ENCODE measurements around the gene IKZF4.

The IKZF4 gene

DNA sequence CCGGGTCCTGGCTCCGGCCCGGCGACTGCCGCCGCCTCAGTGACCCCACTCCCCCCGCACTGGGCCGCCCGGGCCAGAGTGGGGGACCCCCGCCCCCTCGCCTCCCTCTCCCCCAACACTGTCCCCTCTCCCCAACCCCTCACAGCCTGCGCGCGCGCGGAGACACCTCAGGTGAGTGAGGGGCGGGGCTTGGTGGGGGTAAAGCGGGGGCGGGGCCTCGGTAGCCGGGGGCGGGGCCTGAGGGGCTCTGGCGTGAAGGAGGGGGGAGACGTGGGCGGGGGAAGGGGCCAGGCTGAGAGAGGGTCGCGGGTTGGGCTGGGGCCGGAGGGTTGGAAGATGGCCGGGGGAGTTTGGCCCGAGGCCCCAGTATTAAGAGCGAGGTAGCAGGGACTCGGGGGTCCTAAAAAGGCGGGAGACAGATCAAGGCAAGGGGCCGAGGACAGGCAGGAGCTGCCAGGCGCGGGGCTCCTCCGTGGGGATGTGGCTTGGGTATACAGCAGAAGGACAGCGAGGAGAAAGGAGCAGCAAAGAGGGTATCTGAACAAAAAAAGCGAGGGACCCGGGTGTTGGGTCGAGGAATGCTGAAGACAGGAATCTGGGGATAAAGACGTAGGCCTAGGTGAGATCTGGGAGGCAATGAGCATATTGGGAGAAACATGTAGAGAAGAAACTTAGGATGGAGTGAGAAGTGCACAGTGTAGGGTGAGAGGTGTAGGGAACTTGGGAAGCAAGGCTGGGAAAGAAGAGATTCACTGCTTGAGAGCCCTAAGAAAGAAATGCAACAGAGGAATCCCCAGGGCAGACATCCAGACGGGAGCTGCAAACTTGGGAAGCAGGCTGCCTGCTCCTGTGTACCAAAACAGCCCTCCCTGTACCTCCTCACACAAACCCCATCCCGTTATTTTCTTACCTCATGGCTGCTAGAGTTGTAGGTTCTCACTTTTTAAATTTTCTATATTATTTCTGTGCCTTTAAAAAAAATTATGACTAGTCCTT lies 13.0 kb upstream of the IKZF4 start:
- no peaks in the 10 kb centered on the region for H3K9me3 Mint-ChIP-seq
- no peaks in the 10 kb centered on the region for H3K27me3 Mint-ChIP-seq
- peak; percentile 84 for ATAC-seq (replicated peaks)
- H3K36me3 Mint-ChIP-seq (ENCODE audit: insufficient read depth), result no peaks in the 10 kb centered on the region
- DNase-seq, result peak; percentile 41 to 49 (median 42)
- peak overlapping the region; percentile 84 to 92 for H3K27ac Mint-ChIP-seq
- peaks cover 11 to 14% of the 10 kb centered on the region in 2 donors for H3K4me1 Mint-ChIP-seq (ENCODE audit: low read depth in 2 of 2)
- H3K4me3 Mint-ChIP-seq, result peak overlapping the region; percentile 81 to 88

DNA sequence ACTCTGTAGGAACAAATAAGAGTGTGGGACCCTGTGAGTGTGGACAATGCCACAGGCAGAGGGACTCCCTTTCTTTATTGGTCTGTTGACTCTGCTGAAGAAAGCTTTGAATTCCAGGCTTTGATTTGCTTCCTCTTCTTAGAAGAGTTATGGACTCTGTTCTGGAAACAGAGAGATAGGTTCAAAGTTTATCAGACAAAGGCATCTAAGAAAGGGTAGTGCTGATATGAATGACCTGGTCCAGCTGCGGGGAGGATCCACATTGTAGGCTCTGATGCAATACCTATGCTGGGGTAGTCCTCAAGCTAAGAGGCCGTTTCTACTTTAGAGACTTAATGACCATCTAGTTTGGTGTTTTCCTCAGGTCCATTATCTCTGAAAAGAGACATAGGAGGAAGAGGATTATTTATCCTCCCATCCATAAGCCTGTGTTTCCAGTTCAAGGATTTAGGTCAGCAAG lies 10.7 kb upstream of the IKZF4 start:
- H3K4me3 Mint-ChIP-seq, result no peak overlapping the region
- H3K27me3 Mint-ChIP-seq, result no peaks in the 10 kb centered on the region
- H3K36me3 Mint-ChIP-seq (ENCODE audit: insufficient read depth), result peaks cover 4% of the 10 kb centered on the region
- H3K27ac Mint-ChIP-seq, result no peak overlapping the region
- no peaks in the 10 kb centered on the region for H3K9me3 Mint-ChIP-seq
- no peak for ATAC-seq (replicated peaks)
- peaks cover 10 to 11% of the 10 kb centered on the region in 2 donors for H3K4me1 Mint-ChIP-seq (ENCODE audit: low read depth in 2 of 2)
- no peak for DNase-seq

DNA sequence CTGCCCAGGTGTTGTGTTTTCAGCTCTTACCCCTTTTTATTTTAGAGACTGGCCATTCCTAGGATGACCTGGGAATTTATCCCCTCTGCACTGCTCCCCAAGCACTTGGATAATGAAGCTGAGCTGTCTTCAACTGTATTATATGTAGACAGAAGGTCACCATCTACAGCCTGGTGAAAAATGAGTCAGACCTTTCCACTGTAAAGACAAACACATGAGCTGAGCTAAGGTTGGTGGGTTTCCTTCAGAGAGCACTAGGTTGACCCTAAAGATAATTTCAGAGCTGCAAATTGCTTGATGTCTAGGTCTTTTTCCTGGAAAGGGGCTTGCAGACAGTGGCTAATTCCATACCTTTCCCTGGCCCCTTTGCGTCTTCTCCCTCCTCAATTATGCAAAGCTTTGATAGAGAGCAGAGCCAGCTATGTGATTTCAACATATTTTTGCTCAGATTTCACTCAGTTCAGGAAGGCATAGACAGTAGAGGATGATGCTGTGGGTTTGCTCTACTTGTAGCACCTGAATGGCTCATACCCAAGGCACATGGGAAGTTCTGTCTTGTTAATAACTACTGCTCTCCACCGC lies 9.2 kb upstream of the IKZF4 start:
- H3K4me3 Mint-ChIP-seq, result no peak overlapping the region
- peaks cover 4% of the 10 kb centered on the region for H3K36me3 Mint-ChIP-seq (ENCODE audit: insufficient read depth)
- H3K4me1 Mint-ChIP-seq (ENCODE audit: low read depth in 2 of 2), result peaks cover 9 to 11% of the 10 kb centered on the region in 2 donors
- DNase-seq (no peak), ATAC-seq (replicated peaks) (no peak)
- H3K27me3 Mint-ChIP-seq, result no peaks in the 10 kb centered on the region
- H3K27ac Mint-ChIP-seq, result no peak overlapping the region
- no peaks in the 10 kb centered on the region for H3K9me3 Mint-ChIP-seq

- H3K36me3 Mint-ChIP-seq (ENCODE audit: insufficient read depth), result peaks cover 4% of the 10 kb centered on the region
- no peaks in the 10 kb centered on the region for H3K27me3 Mint-ChIP-seq
- ATAC-seq (replicated peaks), result no peak
- no peak overlapping the region for H3K27ac Mint-ChIP-seq
- no peak overlapping the region for H3K4me3 Mint-ChIP-seq
- no peaks in the 10 kb centered on the region for H3K9me3 Mint-ChIP-seq
- no peak for DNase-seq
- H3K4me1 Mint-ChIP-seq (ENCODE audit: low read depth in 2 of 2), result peaks cover 3 to 5% of the 10 kb centered on the region in 2 donors
These were observed 7.4 kb upstream of the IKZF4 start for GRCh38 chr12:56013482-56013881.

DNA sequence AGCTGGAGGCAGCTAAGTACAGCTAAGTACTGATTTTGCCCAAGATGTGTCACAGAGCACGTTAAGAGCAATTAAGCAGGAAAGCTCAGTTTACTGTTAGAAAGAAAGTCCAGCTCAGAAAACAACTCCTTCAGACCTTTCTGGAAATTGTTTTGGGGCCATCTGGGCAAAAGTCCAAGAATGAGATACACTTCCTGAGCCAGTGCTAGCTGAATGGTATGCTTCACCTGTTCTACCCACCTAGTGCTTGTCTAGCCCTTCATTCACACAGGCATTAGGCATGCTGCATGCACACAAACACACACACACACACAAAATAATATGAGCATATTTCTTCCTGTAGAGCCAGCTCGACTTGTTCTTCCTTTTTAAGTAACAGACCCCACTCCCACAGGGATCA lies 6.6 kb upstream of the IKZF4 start:
- DNase-seq (no peak), ATAC-seq (replicated peaks) (no peak)
- H3K27me3 Mint-ChIP-seq, result no peaks in the 10 kb centered on the region
- no peak overlapping the region for H3K27ac Mint-ChIP-seq
- no peak overlapping the region for H3K4me3 Mint-ChIP-seq
- no peaks in the 10 kb centered on the region for H3K4me1 Mint-ChIP-seq (ENCODE audit: low read depth in 2 of 2)
- peaks cover 4% of the 10 kb centered on the region for H3K36me3 Mint-ChIP-seq (ENCODE audit: insufficient read depth)
- H3K9me3 Mint-ChIP-seq, result no peaks in the 10 kb centered on the region

GRCh38 chr12:56017181-56017580 lies 3.7 kb upstream of the IKZF4 start:
- DNase-seq, result no peak
- Mint-ChIP-seq H3K36me3 (ENCODE audit: insufficient read depth) (peaks cover 10% of the 10 kb centered on the region), H3K4me1 (ENCODE audit: low read depth in 2 of 2) (peaks cover 0 to 6% of the 10 kb centered on the region in 2 donors), H3K4me3 (no peak overlapping the region), H3K27ac (no peak overlapping the region), H3K9me3 (no peaks in the 10 kb centered on the region), H3K27me3 (no peaks in the 10 kb centered on the region)
- no peak for ATAC-seq (replicated peaks)

- Mint-ChIP-seq H3K9me3 (no peaks in the 10 kb centered on the region), H3K4me1 (ENCODE audit: low read depth in 2 of 2) (peaks cover 0 to 6% of the 10 kb centered on the region in 2 donors), H3K27ac (peak overlapping the region in 1 of 2 donors; percentile 9), H3K4me3 (no peak overlapping the region), H3K27me3 (no peaks in the 10 kb centered on the region), H3K36me3 (ENCODE audit: insufficient read depth) (peaks cover 8% of the 10 kb centered on the region)
- ATAC-seq (replicated peaks) (no peak), DNase-seq (no peak)
These were observed 2.5 kb upstream of the IKZF4 start for GRCh38 chr12:56018356-56018755.

GRCh38 chr12:56021889-56022497 lies 1.1 kb downstream of the IKZF4 start:
- ATAC-seq (replicated peaks), result no peak
- peaks cover 0 to 6% of the 10 kb centered on the region in 2 donors for H3K4me1 Mint-ChIP-seq (ENCODE audit: low read depth in 2 of 2)
- peak overlapping the region; percentile 20 to 57 for H3K27ac Mint-ChIP-seq
- H3K9me3 Mint-ChIP-seq, result no peaks in the 10 kb centered on the region
- peak overlapping the region; percentile 67 to 76 for H3K4me3 Mint-ChIP-seq
- H3K36me3 Mint-ChIP-seq (ENCODE audit: insufficient read depth), result peaks cover 6% of the 10 kb centered on the region
- H3K27me3 Mint-ChIP-seq, result no peaks in the 10 kb centered on the region
- no peak for DNase-seq

DNA sequence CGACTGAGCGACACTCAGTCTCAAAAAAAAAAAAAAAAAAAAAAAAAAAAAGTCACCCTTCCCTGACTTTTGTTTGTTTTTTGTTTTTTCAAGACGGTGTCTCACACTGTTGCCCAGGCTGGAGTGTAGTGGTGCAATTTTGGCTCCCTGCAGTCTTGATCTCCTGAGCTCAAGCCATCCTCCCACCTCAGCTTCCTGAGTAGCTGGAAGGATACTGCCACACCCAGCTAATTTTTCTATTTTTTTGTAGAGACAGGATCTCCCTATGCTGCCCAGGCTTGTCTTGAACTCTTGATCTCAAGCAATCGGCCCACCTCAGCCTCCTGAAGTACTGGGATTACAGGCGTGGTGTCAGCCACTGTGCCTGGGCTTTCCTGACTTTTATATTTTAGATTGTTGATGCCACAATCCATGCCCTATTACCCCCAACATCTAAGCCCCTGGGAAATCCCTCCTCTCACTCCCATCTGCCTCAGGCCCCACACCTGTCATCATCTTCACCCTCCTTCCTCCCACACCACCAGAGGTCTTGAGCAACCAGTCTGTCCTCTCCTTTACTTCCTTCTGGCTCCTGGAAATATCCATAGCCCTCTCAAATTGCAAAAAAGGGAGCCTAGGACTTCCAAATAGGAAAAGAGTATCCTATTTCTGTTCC lies 7.8 kb downstream of the IKZF4 start:
- Mint-ChIP-seq H3K27ac (no peak overlapping the region), H3K36me3 (ENCODE audit: insufficient read depth) (peaks cover 5% of the 10 kb centered on the region), H3K9me3 (no peaks in the 10 kb centered on the region), H3K4me1 (ENCODE audit: low read depth in 2 of 2) (no peaks in the 10 kb centered on the region), H3K4me3 (no peak overlapping the region), H3K27me3 (no peaks in the 10 kb centered on the region)
- ATAC-seq (replicated peaks) (no peak), DNase-seq (no peak)

GRCh38 chr12:56029166-56029519 lies 8.3 kb downstream of the IKZF4 start:
- Mint-ChIP-seq H3K4me3 (no peak overlapping the region), H3K36me3 (ENCODE audit: insufficient read depth) (peaks cover 5% of the 10 kb centered on the region), H3K4me1 (ENCODE audit: low read depth in 2 of 2) (no peaks in the 10 kb centered on the region), H3K27me3 (no peaks in the 10 kb centered on the region), H3K9me3 (no peaks in the 10 kb centered on the region), H3K27ac (no peak overlapping the region)
- no peak for ATAC-seq (replicated peaks)
- no peak for DNase-seq

DNA sequence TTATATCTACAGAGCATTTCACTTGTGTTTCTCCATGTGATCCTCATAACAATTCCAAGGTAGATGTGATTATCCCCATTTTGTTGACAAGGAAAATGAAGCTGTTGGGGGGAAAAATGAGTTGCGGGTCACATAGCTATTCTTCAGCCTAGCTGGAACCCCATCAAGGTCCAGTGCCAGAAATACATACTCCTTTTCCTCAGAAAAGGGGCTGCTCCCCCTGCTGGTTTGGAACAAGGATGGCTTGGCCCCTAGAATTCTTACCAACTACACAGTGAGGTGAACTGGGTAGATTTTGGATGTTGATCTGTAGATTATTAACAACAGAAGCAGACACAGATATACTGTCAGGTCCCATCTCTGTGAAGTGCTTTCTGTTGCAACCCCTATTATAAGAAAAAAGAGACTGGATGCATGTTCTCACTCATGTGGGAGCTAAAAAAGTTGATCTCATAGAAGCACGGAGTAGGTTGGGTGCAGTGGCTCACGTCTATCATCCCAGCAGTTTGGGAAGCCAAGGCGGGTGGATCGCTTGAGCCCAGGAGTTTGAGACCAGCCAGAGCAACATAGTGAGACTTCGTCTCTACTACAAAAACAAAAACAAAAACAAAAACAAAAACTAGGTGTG lies 8.9 kb downstream of the IKZF4 start:
- peaks cover 0 to 1% of the 10 kb centered on the region in 2 donors for H3K4me1 Mint-ChIP-seq (ENCODE audit: low read depth in 2 of 2)
- no peaks in the 10 kb centered on the region for H3K27me3 Mint-ChIP-seq
- peak; percentile 22 to 27 (median 23) for DNase-seq
- H3K27ac Mint-ChIP-seq, result no peak overlapping the region
- ATAC-seq (replicated peaks), result peak; percentile 54
- H3K4me3 Mint-ChIP-seq, result no peak overlapping the region
- peaks cover 5% of the 10 kb centered on the region for H3K36me3 Mint-ChIP-seq (ENCODE audit: insufficient read depth)
- no peaks in the 10 kb centered on the region for H3K9me3 Mint-ChIP-seq

GRCh38 chr12:56031987-56032386 lies 11.1 kb downstream of the IKZF4 start:
- H3K27me3 Mint-ChIP-seq, result no peaks in the 10 kb centered on the region
- H3K4me3 Mint-ChIP-seq, result no peak overlapping the region
- peaks cover 1 to 3% of the 10 kb centered on the region in 2 donors for H3K4me1 Mint-ChIP-seq (ENCODE audit: low read depth in 2 of 2)
- DNase-seq, result no peak
- peaks cover 12% of the 10 kb centered on the region for H3K36me3 Mint-ChIP-seq (ENCODE audit: insufficient read depth)
- H3K9me3 Mint-ChIP-seq, result no peaks in the 10 kb centered on the region
- no peak for ATAC-seq (replicated peaks)
- H3K27ac Mint-ChIP-seq, result no peak overlapping the region
